ENCODE measurements around the gene USF2.

GRCh38 chr19:35276706-35277281, 8.0 kb downstream of the USF2 start:
- TF ChIP-seq, protein P1, sequence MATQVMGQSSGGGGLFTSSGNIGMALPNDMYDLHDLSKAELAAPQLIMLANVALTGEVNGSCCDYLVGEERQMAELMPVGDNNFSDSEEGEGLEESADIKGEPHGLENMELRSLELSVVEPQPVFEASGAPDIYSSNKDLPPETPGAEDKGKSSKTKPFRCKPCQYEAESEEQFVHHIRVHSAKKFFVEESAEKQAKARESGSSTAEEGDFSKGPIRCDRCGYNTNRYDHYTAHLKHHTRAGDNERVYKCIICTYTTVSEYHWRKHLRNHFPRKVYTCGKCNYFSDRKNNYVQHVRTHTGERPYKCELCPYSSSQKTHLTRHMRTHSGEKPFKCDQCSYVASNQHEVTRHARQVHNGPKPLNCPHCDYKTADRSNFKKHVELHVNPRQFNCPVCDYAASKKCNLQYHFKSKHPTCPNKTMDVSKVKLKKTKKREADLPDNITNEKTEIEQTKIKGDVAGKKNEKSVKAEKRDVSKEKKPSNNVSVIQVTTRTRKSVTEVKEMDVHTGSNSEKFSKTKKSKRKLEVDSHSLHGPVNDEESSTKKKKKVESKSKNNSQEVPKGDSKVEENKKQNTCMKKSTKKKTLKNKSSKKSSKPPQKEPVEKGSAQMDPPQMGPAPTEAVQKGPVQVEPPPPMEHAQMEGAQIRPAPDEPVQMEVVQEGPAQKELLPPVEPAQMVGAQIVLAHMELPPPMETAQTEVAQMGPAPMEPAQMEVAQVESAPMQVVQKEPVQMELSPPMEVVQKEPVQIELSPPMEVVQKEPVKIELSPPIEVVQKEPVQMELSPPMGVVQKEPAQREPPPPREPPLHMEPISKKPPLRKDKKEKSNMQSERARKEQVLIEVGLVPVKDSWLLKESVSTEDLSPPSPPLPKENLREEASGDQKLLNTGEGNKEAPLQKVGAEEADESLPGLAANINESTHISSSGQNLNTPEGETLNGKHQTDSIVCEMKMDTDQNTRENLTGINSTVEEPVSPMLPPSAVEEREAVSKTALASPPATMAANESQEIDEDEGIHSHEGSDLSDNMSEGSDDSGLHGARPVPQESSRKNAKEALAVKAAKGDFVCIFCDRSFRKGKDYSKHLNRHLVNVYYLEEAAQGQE (IDR thresholded peaks at IDR 0.05; ENCODE audit: borderline replicate concordance): no peak
- no peak for TF ChIP-seq RAD21 (conservative IDR thresholded peaks at IDR 0.05)
- TF ChIP-seq, protein P2, sequence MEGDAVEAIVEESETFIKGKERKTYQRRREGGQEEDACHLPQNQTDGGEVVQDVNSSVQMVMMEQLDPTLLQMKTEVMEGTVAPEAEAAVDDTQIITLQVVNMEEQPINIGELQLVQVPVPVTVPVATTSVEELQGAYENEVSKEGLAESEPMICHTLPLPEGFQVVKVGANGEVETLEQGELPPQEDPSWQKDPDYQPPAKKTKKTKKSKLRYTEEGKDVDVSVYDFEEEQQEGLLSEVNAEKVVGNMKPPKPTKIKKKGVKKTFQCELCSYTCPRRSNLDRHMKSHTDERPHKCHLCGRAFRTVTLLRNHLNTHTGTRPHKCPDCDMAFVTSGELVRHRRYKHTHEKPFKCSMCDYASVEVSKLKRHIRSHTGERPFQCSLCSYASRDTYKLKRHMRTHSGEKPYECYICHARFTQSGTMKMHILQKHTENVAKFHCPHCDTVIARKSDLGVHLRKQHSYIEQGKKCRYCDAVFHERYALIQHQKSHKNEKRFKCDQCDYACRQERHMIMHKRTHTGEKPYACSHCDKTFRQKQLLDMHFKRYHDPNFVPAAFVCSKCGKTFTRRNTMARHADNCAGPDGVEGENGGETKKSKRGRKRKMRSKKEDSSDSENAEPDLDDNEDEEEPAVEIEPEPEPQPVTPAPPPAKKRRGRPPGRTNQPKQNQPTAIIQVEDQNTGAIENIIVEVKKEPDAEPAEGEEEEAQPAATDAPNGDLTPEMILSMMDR (IDR thresholded peaks at IDR 0.05; ENCODE audit: poor library complexity, severe bottlenecking): no peak
- TF ChIP-seq TAF1 (IDR thresholded peaks at IDR 0.05; ENCODE audit: low read depth): no peak
- no peak for TF ChIP-seq POLR2AphosphoS5 (IDR thresholded peaks at IDR 0.05)
- no peak for TF ChIP-seq EZH2 (IDR thresholded peaks at IDR 0.05; ENCODE audit: borderline replicate concordance, insufficient read depth, low read length, poor library complexity, severe bottlenecking)
- TF ChIP-seq EP300 (conservative IDR thresholded peaks at IDR 0.05; ENCODE audit: poor library complexity, severe bottlenecking): no peak
- no peak for TF ChIP-seq SMC3 (conservative IDR thresholded peaks at IDR 0.05; ENCODE audit: poor library complexity)

All from neural cell (in vitro differentiated cells).